Stomach (tissue), 9 donors: ENCODE results near the gene TRAPPC13. TPM values are rescaled to one million over a fixed set of nuclear protein-coding genes. Genes with fewer than 3 reads are reported as not detected.

ENCODE experiments used
- DNase-seq, 2 donors: peaks; one replicate each; pipeline versions ENCODE4 v3.0.0 to v3.0.0-alpha.2; 2013 to 2019
- H3K27ac ChIP-seq, 5 donors: fragments of 200-600 bp in 4 of 5; sonication (generic) in 4 of 5; one replicate each; pipeline ENCODE4 v1.5.1; 2013 to 2019; ENCODE audit warnings: mild to moderate bottlenecking in 1 of 5, moderate library complexity in 1 of 5
- H3K27me3 ChIP-seq, 3 donors: fragments of 200-600 bp; sonication (generic); one replicate each; pipeline ENCODE4 v1.5.1; 2017 to 2019; ENCODE audit warnings: mixed run types in 1 of 3
- H3K36me3 ChIP-seq, 4 donors: fragments of 200-600 bp; sonication (generic); 1 replicate in 3 of 4; 2 replicates in 1 of 4; pipeline ENCODE4 v1.5.1; 2016 to 2019
- H3K4me1 ChIP-seq, 4 donors: fragments of 200-600 bp; sonication (generic); one replicate each; pipeline ENCODE4 v1.5.1; 2016 to 2019
- H3K4me3 ChIP-seq, 4 donors: fragments of 200-600 bp; sonication (generic) in 3 of 4; one replicate each; pipeline ENCODE4 v1.5.1; 2016 to 2019; ENCODE audit warnings: mild to moderate bottlenecking in 1 of 4
- H3K9me3 ChIP-seq, 4 donors: fragments of 200-600 bp; sonication (generic); one replicate each; pipeline ENCODE4 v1.5.1; 2016 to 2019
- POLR2AphosphoS5 ChIP-seq, 3 donors: sonication (generic); formaldehyde crosslinking; IDR thresholded peaks; one replicate each; pipeline ENCODE4 v1.6.1; 2016; ENCODE audit warnings: antibody characterized with exemption in 3 of 3
- WGBS, 5 donors: extraction: QIAGEN DNeasy Blood & Tissue Kit in 3 of 5; methylation state at CpG; one replicate each; pipeline versions ENCODE4 v1.1.5 to v1.1.7; 2013 to 2018; 5-methylcytosine and 5-hydroxymethylcytosine counted together
- intact Hi-C: fragments of 100-400 bp; cut with DNase I; formaldehyde crosslinking; loops from one replicate; pipeline ENCODE4 v1.15.1; 2023; ENCODE audit warnings: low total_unique reads
- polyA plus RNA-seq, 3 donors: library from polyadenylated mRNA; stranded (reverse); fragments of 200-250 nt; gene quantifications; one replicate each; pipeline ENCODE4 v1.2.3, GENCODE V29; 2013
- small RNA-seq, 4 donors: library from RNA; depleted of rRNA; stranded (forward); fragments of <200 nt; gene quantifications; one replicate each; pipeline ENCODE3, GENCODE V24; 2016
- total RNA-seq, 5 donors: library from RNA; depleted of rRNA; stranded (reverse); fragments of >200 nt; gene quantifications; one replicate each; pipeline versions ENCODE4 v1.1.0 to v1.2.3, GENCODE V29; 2014 to 2016
- TF ChIP-seq, protein P1 (sequence below), 7 experiments: fragments of 450-650 bp in 4 of 7; fragments of 200-600 bp in 3 of 7; sonication (generic) in 3 of 7; IDR thresholded peaks; one replicate each; pipeline ENCODE4 v1.5.1; 2016 to 2019; ENCODE audit warnings: antibody characterized with exemption in 7 of 7, control low read depth in 2 of 7, mild to moderate bottlenecking in 1 of 7
- donor health status: healthy with polysubstance abuse.
- donor health status: Bipolar disorder and iron deficiency.
- donor health status: healthy.

TRAPPC13 gene
- total and polyA plus RNA-seq, 8 donors, result 8.2 to 42.8 (median 12.3) TPM

DNA sequence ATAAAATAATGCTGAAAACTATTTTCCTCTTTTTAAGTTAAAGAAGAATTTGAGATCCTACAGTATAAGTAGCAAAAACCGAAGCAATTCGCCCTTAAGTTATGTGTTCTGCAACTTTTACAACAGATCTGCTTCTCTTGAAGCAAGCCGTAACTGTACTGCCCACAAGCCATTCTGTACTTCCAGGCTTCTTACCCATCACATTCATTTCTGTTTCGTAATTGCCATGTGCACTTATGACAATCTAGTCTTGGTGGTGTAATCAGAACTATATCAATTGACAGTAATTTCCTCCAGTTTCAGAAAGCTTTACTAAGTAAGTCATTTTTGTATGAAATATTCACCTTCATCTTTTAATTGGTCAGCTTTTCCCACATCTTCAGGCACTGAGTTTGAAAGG lies 83.3 kb downstream of the TRAPPC13 start:
- DNase-seq, result no peak

More for the DNA sequence above, 83.3 kb downstream of the TRAPPC13 start:
- TF ChIP-seq POLR2AphosphoS5 (IDR thresholded peaks at IDR 0.05), result no peak
- TF ChIP-seq, protein P1, sequence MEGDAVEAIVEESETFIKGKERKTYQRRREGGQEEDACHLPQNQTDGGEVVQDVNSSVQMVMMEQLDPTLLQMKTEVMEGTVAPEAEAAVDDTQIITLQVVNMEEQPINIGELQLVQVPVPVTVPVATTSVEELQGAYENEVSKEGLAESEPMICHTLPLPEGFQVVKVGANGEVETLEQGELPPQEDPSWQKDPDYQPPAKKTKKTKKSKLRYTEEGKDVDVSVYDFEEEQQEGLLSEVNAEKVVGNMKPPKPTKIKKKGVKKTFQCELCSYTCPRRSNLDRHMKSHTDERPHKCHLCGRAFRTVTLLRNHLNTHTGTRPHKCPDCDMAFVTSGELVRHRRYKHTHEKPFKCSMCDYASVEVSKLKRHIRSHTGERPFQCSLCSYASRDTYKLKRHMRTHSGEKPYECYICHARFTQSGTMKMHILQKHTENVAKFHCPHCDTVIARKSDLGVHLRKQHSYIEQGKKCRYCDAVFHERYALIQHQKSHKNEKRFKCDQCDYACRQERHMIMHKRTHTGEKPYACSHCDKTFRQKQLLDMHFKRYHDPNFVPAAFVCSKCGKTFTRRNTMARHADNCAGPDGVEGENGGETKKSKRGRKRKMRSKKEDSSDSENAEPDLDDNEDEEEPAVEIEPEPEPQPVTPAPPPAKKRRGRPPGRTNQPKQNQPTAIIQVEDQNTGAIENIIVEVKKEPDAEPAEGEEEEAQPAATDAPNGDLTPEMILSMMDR (IDR thresholded peaks at IDR 0.05), result no peak
- H3K27ac ChIP-seq, result no peak overlapping the region
- H3K9me3 ChIP-seq, result no peaks in the 10 kb centered on the region
- no peaks in the 10 kb centered on the region for H3K4me1 ChIP-seq
- peaks cover 0 to 55% (median 45%) of the 10 kb centered on the region in 4 donors for H3K36me3 ChIP-seq
- intact Hi-C loops, result no loop called here
- H3K4me3 ChIP-seq, result no peak overlapping the region
- 85 to 96% (median 95%) methylated on average over 4 of the region's 4 CpGs for WGBS, 5 donors
- no peaks in the 10 kb centered on the region for H3K27me3 ChIP-seq

Small RNA genes within 50 kb of the gene (small RNA-seq; reads per million reads assigned to genes)
- gene RNU6-540P, result 0 reads per million in 4 donors

Other genes with a start within 250 kb of the TRAPPC13 start
- gene ADAMTS6, start 143.1 kb upstream of the TRAPPC13 start, total RNA-seq, result 10 to 100 TPM in 2 of 5 donors, 1 to 10 TPM in 1, under 1 TPM in 1, not detected in 1; 0.58 to 43.3 (median 15.0) TPM
- under 1 TPM; 0.15 to 0.25 (median 0.23) TPM for gene ADAMTS6, start 143.1 kb upstream of the TRAPPC13 start, polyA plus RNA-seq
- gene CENPK, start 61.9 kb upstream of the TRAPPC13 start, total RNA-seq, result 10 to 100 TPM in 2 of 5 donors, 1 to 10 TPM in 1, under 1 TPM in 1, not detected in 1; 0.58 to 43.2 (median 13.1) TPM
- gene CENPK, start 61.9 kb upstream of the TRAPPC13 start, polyA plus RNA-seq, result 1 to 10 TPM; 4.2 to 7.7 (median 4.3) TPM
- gene PPWD1, start 61.7 kb upstream of the TRAPPC13 start, total RNA-seq, result 100 to 1,000 TPM in 3 of 5 donors, 10 to 100 TPM in 2; 36.6 to 159 (median 100) TPM
- gene PPWD1, start 61.7 kb upstream of the TRAPPC13 start, polyA plus RNA-seq, result 10 to 100 TPM in 2 of 3 donors, 1 to 10 TPM in 1; 9.3 to 24.4 (median 18.8) TPM
- gene TRIM23, start 694 bp upstream of the TRAPPC13 start, total RNA-seq, result 10 to 100 TPM in 2 of 5 donors, 1 to 10 TPM in 2, under 1 TPM in 1; 0.87 to 37.3 (median 5.3) TPM
- gene TRIM23, start 694 bp upstream of the TRAPPC13 start, polyA plus RNA-seq, result 1 to 10 TPM; 2.4 to 3.1 (median 2.7) TPM
- 1 to 10 TPM in 2 of 5 donors, under 1 TPM in 1, not detected in 2; 0.45 to 7.0 (median 4.8) TPM for gene SHLD3, start within 50 bp of the TRAPPC13 start, total RNA-seq
- 1 to 10 TPM; 1.5 to 2.4 (median 2.0) TPM for gene SHLD3, start within 50 bp of the TRAPPC13 start, polyA plus RNA-seq
- gene SGTB, start 97.1 kb downstream of the TRAPPC13 start, total RNA-seq, result 10 to 100 TPM in 1 of 5 donors, 1 to 10 TPM in 3, not detected in 1; 3.6 to 39.7 (median 7.5) TPM
- 1 to 10 TPM; 1.1 to 2.7 (median 1.3) TPM for gene SGTB, start 97.1 kb downstream of the TRAPPC13 start, polyA plus RNA-seq
- gene NLN, start 97.2 kb downstream of the TRAPPC13 start, total RNA-seq, result 10 to 100 TPM in 3 of 5 donors, 1 to 10 TPM in 1, under 1 TPM in 1; 0.58 to 27.5 (median 13.2) TPM
- gene NLN, start 97.2 kb downstream of the TRAPPC13 start, polyA plus RNA-seq, result 10 to 100 TPM in 1 of 3 donors, 1 to 10 TPM in 2; 2.0 to 11.5 (median 6.3) TPM